Measurements from ENCODE around the gene ST8SIA6.

DNA sequence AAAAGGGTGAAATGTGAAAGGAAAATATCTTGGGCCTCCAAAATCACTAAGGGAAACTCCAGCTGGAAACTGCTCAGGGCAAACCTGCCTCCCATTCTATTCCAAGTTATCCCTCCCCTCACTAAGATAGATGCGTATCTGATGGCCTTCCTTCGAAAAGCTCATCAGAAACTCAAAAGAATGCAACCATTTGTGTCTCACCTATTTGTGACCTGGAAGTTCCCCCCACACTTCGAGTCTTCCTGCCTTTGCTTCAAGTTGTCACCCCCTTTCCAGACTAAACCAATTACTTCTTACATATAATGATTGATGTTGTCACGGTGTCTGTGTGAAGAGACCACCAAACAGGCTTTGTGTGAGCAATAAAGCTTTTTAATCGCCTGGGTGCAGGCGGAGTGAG is 69.3 kb downstream of the ST8SIA6 start:
- TF ChIP-seq, protein P1, sequence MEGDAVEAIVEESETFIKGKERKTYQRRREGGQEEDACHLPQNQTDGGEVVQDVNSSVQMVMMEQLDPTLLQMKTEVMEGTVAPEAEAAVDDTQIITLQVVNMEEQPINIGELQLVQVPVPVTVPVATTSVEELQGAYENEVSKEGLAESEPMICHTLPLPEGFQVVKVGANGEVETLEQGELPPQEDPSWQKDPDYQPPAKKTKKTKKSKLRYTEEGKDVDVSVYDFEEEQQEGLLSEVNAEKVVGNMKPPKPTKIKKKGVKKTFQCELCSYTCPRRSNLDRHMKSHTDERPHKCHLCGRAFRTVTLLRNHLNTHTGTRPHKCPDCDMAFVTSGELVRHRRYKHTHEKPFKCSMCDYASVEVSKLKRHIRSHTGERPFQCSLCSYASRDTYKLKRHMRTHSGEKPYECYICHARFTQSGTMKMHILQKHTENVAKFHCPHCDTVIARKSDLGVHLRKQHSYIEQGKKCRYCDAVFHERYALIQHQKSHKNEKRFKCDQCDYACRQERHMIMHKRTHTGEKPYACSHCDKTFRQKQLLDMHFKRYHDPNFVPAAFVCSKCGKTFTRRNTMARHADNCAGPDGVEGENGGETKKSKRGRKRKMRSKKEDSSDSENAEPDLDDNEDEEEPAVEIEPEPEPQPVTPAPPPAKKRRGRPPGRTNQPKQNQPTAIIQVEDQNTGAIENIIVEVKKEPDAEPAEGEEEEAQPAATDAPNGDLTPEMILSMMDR (IDR thresholded peaks at IDR 0.05): no peak
- TF ChIP-seq POLR2A (IDR thresholded peaks at IDR 0.05): no peak

All from sigmoid colon (tissue), 3 donors.